Nephron (organoid): ENCODE data around the gene BCAS1.

Source experiments
- H3K27ac Mint-ChIP-seq, 3 experiments: 2 replicates each; pipeline ENCODE4 v1.8.0; 2020; ENCODE audit warnings: mixed read lengths in 3 of 3, mild to moderate bottlenecking in 2 of 3, moderate library complexity in 1 of 3
- H3K27me3 Mint-ChIP-seq: 2 replicates; pipeline ENCODE4 v1.8.0; 2021; ENCODE audit warnings: low read depth, mild to moderate bottlenecking, moderate library complexity, mixed read lengths
- H3K36me3 Mint-ChIP-seq: 2 replicates; pipeline ENCODE4 v1.8.0; 2020; ENCODE audit warnings: low read depth, mixed read lengths
- H3K4me1 Mint-ChIP-seq: 2 replicates; pipeline ENCODE4 v1.8.0; 2020; ENCODE audit warnings: mixed read lengths
- H3K4me3 Mint-ChIP-seq, 3 experiments: 2 replicates each; pipeline ENCODE4 v1.8.0; 2020; ENCODE audit warnings: mild to moderate bottlenecking in 3 of 3, mixed read lengths in 3 of 3, moderate library complexity in 2 of 3
- H3K9me3 Mint-ChIP-seq: 2 replicates; pipeline ENCODE4 v1.8.0; 2020; ENCODE audit warnings: mixed read lengths
- TF ChIP-seq, protein P1 (sequence below), 3 experiments: fragments of 200-600 bp; sonication (generic); IDR thresholded peaks; one replicate each; pipeline ENCODE4 v1.5.0; 2021; ENCODE audit warnings: antibody characterized with exemption in 3 of 3; ENCODE audit not compliant: unreplicated experiment in 3 of 3

BCAS1 gene

GRCh38 chr20:53954723-53955658, 115.4 kb downstream of the BCAS1 start:
- peaks cover 47% of the 10 kb centered on the region for H3K4me1 Mint-ChIP-seq
- H3K36me3 Mint-ChIP-seq: peaks cover 3% of the 10 kb centered on the region
- peak overlapping the region; percentile 46 to 74 (median 70) for H3K27ac Mint-ChIP-seq
- H3K9me3 Mint-ChIP-seq: peaks cover 9% of the 10 kb centered on the region
- TF ChIP-seq, protein P1, sequence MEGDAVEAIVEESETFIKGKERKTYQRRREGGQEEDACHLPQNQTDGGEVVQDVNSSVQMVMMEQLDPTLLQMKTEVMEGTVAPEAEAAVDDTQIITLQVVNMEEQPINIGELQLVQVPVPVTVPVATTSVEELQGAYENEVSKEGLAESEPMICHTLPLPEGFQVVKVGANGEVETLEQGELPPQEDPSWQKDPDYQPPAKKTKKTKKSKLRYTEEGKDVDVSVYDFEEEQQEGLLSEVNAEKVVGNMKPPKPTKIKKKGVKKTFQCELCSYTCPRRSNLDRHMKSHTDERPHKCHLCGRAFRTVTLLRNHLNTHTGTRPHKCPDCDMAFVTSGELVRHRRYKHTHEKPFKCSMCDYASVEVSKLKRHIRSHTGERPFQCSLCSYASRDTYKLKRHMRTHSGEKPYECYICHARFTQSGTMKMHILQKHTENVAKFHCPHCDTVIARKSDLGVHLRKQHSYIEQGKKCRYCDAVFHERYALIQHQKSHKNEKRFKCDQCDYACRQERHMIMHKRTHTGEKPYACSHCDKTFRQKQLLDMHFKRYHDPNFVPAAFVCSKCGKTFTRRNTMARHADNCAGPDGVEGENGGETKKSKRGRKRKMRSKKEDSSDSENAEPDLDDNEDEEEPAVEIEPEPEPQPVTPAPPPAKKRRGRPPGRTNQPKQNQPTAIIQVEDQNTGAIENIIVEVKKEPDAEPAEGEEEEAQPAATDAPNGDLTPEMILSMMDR (IDR thresholded peaks at IDR 0.05; ENCODE audit: unreplicated experiment in 3 of 3): no peak
- no peaks in the 10 kb centered on the region for H3K27me3 Mint-ChIP-seq
- H3K4me3 Mint-ChIP-seq: peak overlapping the region in 1 of 3 experiments; percentile 15

- no peak overlapping the region for H3K27ac Mint-ChIP-seq
- TF ChIP-seq, protein P1 (IDR thresholded peaks at IDR 0.05; ENCODE audit: unreplicated experiment in 3 of 3): no peak
- H3K27me3 Mint-ChIP-seq: no peaks in the 10 kb centered on the region
- H3K4me3 Mint-ChIP-seq: no peak overlapping the region
- peaks cover 40% of the 10 kb centered on the region for H3K4me1 Mint-ChIP-seq
- H3K9me3 Mint-ChIP-seq: peaks cover 9% of the 10 kb centered on the region
- H3K36me3 Mint-ChIP-seq: peaks cover 3% of the 10 kb centered on the region
Measured at GRCh38 chr20:53952528-53953096, 117.8 kb downstream of the BCAS1 start.

DNA sequence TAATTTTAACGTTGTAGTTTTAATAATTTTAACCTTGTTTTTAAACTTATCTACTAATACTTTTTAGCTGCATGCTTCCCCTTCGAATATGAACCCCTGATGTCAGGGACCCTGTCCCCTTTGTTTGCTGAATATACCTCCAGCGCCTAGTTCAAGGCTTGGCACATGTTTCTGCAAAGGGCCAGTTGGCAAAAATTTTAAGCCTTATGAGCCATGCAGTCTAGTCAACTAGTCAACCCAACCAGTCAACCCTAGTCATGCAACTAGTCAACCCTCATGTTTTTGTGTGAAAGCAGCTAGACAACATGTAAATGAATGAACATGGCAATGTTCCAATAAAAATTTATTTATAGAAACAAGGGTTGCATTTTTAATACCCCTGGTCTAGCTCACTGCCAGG, 119.8 kb downstream of the BCAS1 start:
- Mint-ChIP-seq H3K36me3 (peaks cover 3% of the 10 kb centered on the region), H3K27me3 (no peaks in the 10 kb centered on the region), H3K4me1 (peaks cover 30% of the 10 kb centered on the region), H3K27ac (peak overlapping the region in 2 of 3 experiments; percentile 59 to 61), H3K4me3 (no peak overlapping the region), H3K9me3 (peaks cover 9% of the 10 kb centered on the region)
- TF ChIP-seq, protein P1 (IDR thresholded peaks at IDR 0.05; ENCODE audit: unreplicated experiment in 3 of 3): no peak

GRCh38 chr20:53950031-53950430, 120.4 kb downstream of the BCAS1 start:
- peaks cover 9% of the 10 kb centered on the region for H3K9me3 Mint-ChIP-seq
- peak overlapping the region; percentile 11 to 61 (median 59) for H3K27ac Mint-ChIP-seq
- H3K4me1 Mint-ChIP-seq: peaks cover 26% of the 10 kb centered on the region
- TF ChIP-seq, protein P1 (IDR thresholded peaks at IDR 0.05; ENCODE audit: unreplicated experiment in 3 of 3): no peak
- H3K27me3 Mint-ChIP-seq: no peaks in the 10 kb centered on the region
- no peak overlapping the region for H3K4me3 Mint-ChIP-seq
- H3K36me3 Mint-ChIP-seq: peaks cover 3% of the 10 kb centered on the region

DNA sequence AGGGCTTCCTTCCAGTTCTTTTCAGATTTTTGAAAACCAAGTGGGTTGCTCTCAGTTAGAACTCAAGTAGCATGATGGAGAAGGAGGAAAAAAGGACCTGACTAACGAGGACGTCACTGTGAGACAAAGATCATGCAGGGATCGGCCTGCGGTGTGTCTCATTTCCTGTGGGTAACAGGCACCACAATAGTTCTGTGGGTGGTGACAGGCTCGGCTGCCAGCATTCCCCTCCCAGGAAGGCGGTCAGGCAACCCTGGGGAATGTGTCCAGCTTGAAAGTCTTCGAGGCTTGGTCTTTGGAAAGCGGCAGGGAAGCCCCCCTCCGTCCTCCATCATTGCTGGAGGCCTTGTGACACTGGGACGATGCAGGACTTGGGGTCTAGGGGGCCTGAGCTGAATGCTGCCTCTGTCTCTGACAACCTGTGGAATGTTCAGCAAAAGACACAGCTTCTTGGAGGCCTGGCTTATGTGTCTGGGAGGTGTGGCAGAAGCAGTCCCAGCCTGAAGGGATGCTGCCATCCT, 121.0 kb downstream of the BCAS1 start:
- peaks cover 3% of the 10 kb centered on the region for H3K36me3 Mint-ChIP-seq
- peaks cover 9% of the 10 kb centered on the region for H3K9me3 Mint-ChIP-seq
- peak overlapping the region in 2 of 3 experiments; percentile 59 to 70 for H3K27ac Mint-ChIP-seq
- no peak overlapping the region for H3K4me3 Mint-ChIP-seq
- no peaks in the 10 kb centered on the region for H3K27me3 Mint-ChIP-seq
- TF ChIP-seq, protein P1 (IDR thresholded peaks at IDR 0.05; ENCODE audit: unreplicated experiment in 3 of 3): no peak
- peaks cover 22% of the 10 kb centered on the region for H3K4me1 Mint-ChIP-seq
